NCI-H2196 treated with DMSO at 0.1 percent for 48 hours (cell line): ENCODE results near the gene RCOR3.
A peak's percentile ranks its signal among the peaks of the same experiment; 100 is the strongest.
"Not testable (repeated sequence)": the region's sequence is repeated elsewhere in the genome, so short reads cannot be mapped to it uniquely, and the experiment has no call there.

ENCODE experiments used
- DNase-seq: peaks from one replicate; lab custom pipeline; 2025; ENCODE audit not compliant: unreplicated experiment; lab: John Stamatoyannopoulos, UW

The RCOR3 gene

GRCh38 chr1:211258756-211259637 is at the start of gene RCOR3:
Gene RCOR3 (plus strand): TSS chr1:211259366. CDS start chr1:211259561, 195 bp downstream.
- peak; percentile 96 for DNase-seq

- no peak for DNase-seq
Measured at GRCh38 chr1:211210052-211210451, 49.1 kb upstream of the RCOR3 start.

GRCh38 chr1:211210965-211211364 is 48.2 kb upstream of the RCOR3 start:
- no peak for DNase-seq

GRCh38 chr1:211213702-211214101 is 45.5 kb upstream of the RCOR3 start:
- DNase-seq = no peak

GRCh38 chr1:211215577-211215976 is 43.6 kb upstream of the RCOR3 start:
- no peak for DNase-seq

GRCh38 chr1:211217392-211217791 is 41.8 kb upstream of the RCOR3 start:
- no peak for DNase-seq

- not testable (repeated sequence) for DNase-seq
Measured at GRCh38 chr1:211222469-211223234, 36.5 kb upstream of the RCOR3 start.

GRCh38 chr1:211228573-211229364 is 30.4 kb upstream of the RCOR3 start:
- DNase-seq = not testable (repeated sequence)

- no peak for DNase-seq
Measured at GRCh38 chr1:211229365-211229759, 29.8 kb upstream of the RCOR3 start.

GRCh38 chr1:211231873-211232272 is 27.3 kb upstream of the RCOR3 start:
- no peak for DNase-seq

- no peak for DNase-seq
Measured at GRCh38 chr1:211236633-211237320, 22.4 kb upstream of the RCOR3 start.

GRCh38 chr1:211237579-211237978 is 21.6 kb upstream of the RCOR3 start:
- DNase-seq = no peak

GRCh38 chr1:211240567-211240966 is 18.6 kb upstream of the RCOR3 start:
- DNase-seq = not testable (repeated sequence)

- no peak for DNase-seq
Measured at GRCh38 chr1:211241071-211241470, 18.1 kb upstream of the RCOR3 start.

- DNase-seq = not testable (repeated sequence)
Measured at GRCh38 chr1:211243639-211244038, 15.5 kb upstream of the RCOR3 start.

GRCh38 chr1:211246583-211246982 is 12.6 kb upstream of the RCOR3 start:
- not testable (repeated sequence) for DNase-seq

GRCh38 chr1:211247921-211248320 is 11.2 kb upstream of the RCOR3 start:
- DNase-seq = no peak

GRCh38 chr1:211249611-211250010 is 9.6 kb upstream of the RCOR3 start:
- DNase-seq = not testable (repeated sequence)

GRCh38 chr1:211257826-211258225 is 1.3 kb upstream of the RCOR3 start:
- no peak for DNase-seq

GRCh38 chr1:211258310-211258755 is 833 bp upstream of the RCOR3 start:
- peak; percentile 56 for DNase-seq
